A172 (cell line): ENCODE data around the gene CPED1. TPM values are rescaled to one million over a fixed set of nuclear protein-coding genes. Genes with fewer than 3 reads are reported as not detected.
"Not testable (repeated sequence)": the region's sequence is repeated elsewhere in the genome, so short reads cannot be mapped to it uniquely, and the experiment has no call there.

ENCODE experiments used
- DNase-seq: peaks from one replicate; pipeline ENCODE4 v3.0.0-alpha.2; 2015; ENCODE audit warnings: low spot score
- total RNA-seq: library from RNA; depleted of rRNA; stranded (reverse); fragments of >200 nt; shearing (Covaris generic); gene quantifications from 2 replicates; pipeline ENCODE4 v1.2.3, GENCODE V29; 2014

Gene CPED1
- total RNA-seq, 1 experiment from 2014 or later: 18.4 TPM

DNA sequence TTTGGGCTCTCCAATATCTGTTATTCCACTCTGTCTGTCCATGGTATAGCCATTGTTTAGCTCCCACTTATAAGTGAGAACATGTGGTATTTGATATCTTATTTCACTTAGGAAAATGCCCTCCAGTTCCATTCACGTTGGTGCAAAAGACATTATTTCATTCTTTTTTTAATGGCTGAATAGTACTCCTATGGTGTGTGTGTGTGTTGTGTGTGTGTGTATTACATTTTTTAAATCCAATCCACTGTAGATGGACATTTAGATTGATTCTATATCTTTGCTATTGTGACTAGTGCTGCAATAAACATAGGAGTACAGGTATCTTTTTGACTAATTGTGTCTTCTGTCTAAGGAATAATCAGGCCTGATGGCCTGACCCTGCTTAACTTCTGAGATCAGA, 7.4 kb upstream of the CPED1 start:
- no peak for DNase-seq

DNA sequence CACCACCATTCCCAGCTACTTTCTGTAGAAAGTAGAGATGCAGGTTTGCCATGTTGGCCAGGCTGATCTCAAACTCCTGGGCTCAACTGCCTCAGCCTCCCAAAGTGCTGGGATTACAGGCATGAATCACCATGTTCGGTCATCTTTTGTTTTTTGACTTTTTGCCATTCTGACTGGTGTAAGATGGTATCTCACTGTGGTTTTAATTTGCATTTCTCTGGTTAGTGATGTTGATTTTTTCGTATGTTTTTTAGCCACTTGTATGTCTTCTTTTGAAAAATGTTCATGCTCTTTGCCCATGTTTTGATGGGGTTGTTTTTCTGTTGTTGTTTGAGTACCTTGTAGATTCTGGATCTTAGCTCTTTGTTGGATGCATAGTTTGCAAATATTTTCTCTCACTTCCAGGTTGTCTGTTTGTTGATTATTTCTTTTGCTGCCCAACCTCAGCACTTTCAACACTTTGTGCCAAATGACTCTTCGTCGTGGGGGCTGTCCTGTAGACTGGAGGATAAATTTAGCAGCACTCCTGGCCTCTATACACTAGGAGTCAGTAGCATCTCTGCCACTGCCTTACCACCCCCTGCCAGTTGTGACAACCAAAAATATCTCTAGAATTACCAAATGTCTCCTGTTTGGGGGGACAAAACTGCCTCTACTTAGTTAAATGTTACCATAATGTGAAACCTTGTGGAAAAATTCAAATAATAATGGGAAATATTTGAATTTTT, 6.5 kb upstream of the CPED1 start:
- peak; percentile 57 for DNase-seq

DNA sequence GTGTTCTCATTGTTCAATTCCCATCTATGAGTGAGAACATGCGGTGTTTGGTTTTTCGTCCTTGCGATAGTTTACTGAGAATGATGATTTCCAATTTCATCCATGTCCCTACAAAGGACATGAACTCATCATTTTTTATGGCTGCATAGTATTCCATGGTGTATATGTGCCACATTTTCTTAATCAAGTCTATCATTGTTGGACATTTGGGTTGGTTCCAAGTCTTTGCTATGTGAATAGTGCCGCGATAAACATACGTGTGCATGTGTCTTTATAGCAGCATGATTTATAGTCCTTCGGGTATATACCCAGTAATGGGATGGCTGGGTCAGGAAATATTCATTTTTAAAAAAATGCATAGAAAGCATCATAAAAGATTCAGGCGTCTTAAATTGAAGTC, 4.9 kb upstream of the CPED1 start:
- not testable (repeated sequence) for DNase-seq

DNA sequence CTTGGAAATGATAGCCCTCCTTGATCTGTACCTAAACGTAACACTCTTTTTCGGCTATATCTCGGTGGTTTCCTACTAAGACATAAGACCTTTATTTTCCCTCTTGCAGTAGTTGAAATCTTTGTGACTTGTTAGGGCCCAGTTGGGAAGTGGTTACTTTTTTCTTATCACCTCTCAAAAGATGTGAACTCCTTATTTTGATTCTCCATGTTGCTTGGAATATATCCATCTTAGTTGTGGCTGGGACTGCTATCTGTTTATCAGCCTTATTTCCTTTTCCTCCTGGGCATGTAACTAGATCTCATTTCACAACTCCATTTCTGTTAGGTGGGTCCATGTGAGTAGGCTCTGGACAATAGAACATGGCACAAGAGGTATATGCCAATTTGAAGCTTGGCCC, 4.1 kb upstream of the CPED1 start:
- no peak for DNase-seq

DNA sequence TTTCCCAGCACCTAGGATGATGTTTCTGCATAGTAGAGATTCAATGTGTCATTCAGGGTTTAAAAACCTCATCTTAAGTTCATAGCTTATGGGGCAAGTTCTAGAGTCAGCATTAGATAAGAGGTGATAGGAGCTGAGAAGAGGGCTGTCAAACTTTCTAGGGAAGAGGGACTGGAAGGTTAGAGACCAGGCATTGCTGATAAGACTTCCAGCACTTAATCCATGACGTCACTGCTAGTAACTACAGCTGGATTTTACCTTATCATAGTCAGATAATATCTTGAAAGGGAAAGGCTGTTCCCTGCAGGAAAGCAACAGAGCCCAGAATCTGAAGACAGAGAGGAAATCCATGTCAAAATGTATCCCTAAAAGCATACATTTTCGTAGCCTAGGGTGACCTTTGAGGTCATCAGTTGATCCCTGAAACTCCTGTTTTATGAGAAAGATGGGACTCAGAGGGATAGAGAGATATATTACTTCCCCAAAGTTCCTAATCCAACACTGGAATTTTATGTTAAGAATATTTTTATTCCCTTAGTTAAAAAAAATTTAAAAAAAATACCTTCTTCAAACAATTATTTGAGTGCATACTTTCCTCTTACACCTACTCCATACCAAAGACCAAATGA, 3.3 kb upstream of the CPED1 start:
- DNase-seq: no peak

DNA sequence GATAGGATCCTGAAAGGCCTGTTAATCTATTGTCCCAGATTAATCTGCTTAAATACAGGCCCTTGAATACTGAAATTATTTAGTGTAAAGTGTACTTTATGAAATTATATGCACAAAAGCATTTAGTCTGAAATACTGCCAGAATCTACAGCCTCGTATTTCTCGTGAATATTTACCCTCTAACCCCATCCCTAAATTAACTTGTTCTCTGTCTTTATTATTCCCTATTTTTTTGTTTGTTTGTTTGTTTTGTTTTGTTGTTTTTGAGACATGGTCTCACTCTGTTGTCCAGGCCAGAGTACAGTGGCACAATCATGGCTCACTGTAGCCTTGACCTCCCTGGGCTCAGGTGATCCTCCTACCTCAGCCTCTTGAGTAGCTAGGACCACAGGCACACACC, 2.7 kb upstream of the CPED1 start:
- DNase-seq: no peak

DNA sequence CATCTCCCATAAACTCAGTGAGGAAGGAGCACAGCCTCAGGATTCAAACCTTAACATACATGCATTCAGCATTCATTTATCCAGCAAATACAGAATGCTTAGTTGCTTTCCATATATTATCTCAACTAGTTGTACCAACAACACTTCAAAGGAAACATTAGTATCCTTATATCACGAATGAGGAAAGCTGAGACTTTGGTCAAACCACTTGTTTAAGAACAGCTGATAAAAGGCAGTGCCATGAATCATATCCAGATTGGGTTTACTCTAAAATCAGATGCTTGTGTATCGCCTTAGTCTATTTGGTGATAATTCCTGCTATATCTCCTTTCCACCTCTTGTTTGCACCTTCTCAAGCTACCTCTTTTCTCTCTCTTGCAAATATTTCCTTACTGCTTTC, 1.9 kb upstream of the CPED1 start:
- DNase-seq: no peak

DNA sequence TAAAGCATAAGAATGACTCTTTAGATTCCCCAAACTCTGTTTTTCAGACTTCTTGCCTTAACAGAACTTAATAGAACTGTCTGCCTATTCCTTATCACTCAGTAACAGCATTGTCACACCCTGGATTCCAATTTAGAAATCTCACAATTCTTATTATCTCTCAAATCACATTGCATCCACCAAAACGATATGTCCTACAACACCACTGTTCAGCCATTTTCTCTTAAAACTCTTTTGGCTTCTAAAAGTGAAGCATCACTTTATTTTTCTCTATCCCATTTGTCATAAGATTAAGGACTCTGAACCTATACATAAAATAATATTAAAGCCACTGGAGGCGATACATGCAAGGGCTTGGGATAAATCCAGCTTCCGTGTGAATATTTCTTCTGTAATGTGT, 1.2 kb upstream of the CPED1 start:
- DNase-seq: no peak

DNA sequence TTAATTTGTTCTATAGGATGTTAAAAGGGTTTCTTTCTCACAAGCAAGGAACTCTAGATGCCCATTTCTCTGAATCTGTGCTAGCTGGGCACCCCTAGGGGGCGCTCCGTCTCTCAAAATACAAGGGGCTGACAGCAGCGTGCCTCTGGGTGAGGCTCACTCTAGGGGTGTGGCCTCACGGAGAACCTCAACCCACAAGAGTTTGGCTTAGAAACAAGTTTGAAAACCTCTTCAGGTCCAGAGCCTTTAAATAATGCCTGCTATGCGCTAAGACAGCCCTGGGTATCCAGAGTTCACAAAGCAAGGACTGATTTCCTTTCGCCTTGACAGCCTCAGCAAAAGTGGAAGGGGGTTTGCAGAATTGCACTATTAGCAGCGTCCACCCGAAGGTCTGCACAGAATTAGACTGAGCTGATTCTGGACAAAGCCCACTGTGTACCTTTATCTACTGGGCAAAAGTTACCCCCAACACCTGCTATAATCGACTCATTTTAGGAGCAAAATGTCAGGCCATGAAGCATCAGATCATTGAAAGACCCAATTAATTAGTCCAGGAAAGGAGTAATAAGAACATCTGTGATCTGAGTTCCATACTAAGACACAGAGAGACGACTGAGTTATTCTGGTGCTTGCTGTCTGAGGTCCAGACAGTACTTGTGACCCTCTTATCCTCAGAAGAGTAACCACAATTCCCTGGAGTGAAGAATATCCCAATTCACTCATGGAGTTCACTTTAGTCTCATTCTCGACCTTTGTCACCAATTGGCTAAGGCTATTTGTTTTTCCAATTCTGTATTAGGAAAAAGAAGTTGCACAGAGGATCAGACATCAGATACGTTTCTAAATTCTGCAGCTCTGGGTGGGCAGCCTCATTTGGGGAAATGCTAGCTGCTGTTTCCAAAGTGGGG, 574 bp upstream of the CPED1 start:
- peak; percentile 82 for DNase-seq

DNA sequence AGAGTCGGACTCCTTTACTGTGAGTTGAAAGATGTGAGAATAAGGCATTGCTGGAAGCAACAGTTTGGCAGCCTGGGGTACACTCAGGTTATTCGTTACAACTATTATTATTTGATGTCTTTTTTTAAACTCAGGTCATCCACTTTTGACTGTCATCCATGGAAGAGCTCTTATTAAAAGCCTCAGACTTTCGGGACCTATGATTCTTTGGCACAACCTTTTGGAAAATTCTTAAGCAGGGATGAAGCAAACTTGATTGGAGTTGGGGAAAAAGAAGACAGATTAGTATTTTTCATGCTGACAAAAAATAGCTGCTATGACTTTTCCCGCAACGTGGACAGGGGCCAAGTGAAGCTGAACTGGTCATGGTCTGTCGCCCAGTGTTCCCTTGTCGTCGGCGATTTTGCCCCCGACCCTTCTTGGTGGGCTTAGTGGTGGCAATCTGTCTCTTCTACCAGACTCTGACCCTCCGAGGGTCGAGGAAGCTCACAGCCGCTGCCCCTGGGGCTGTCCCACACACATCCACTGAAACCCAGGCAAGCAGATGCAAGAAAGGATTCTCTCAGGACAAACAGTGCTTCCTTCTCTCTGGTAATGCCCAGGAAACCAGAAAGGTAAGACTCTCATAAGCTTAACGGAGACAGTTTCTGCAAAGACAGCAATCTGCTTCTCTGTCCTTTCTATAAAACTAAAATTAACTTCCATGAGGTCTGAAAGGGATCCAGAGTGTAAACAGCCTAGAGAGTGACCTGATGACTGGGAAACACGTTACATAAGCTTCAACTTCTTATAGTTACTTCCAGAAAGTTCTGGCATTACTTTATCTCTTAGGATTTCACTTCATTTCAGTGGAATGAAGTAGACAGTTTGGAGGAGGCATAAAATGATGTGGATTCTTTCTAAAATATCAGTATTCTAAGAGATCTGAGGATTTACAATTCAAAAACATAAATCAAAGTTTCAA, 1.0 kb downstream of the CPED1 start:
- DNase-seq: peak; percentile 20

DNA sequence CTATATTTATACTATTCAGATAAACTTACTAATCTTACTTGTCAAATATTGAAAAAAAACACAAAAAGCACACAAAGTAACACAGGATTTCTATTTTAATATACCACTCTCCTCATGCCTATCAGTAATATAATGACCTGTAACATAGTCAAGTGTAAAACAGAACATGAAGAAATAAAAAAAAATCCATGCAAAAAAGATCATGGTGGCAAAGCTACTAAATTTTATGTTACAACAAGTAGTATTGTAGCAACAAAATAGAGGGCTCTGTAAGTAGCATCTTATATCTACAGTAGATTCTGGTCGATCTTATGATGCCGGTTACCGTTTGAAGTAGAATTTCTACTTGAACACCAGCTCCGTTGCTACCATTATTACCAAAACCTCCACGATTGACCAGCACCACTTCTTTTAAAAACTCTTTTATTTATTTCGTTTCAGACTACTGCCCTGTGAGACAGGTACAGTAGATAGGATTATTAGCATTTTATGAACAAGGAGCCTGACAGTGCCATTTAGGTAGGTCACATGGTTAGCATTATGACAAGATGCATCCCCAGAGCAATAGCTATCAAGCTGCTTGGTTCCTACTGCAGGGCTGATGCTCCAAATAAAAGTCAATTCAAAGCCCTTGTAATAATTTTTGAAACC, 2.1 kb downstream of the CPED1 start:
- DNase-seq: no peak

DNA sequence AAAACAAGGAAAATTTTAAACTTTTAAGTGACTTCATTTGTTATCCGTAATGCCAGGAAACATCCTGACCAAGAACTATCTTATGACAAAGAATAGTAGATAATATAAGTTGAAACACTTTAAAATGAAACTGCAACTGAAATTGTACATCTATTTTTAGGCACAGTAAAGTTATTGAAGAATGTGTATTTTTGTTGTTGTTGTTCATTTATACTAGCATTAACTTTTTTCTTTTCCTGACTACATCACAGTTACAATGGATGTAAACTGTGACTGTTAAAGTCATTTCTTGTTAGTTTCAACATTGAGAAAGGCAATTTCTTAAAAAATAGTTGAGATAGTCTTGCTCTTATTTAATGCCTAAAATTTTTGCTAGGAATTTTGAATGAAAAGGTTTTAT, 2.6 kb downstream of the CPED1 start:
- no peak for DNase-seq

DNA sequence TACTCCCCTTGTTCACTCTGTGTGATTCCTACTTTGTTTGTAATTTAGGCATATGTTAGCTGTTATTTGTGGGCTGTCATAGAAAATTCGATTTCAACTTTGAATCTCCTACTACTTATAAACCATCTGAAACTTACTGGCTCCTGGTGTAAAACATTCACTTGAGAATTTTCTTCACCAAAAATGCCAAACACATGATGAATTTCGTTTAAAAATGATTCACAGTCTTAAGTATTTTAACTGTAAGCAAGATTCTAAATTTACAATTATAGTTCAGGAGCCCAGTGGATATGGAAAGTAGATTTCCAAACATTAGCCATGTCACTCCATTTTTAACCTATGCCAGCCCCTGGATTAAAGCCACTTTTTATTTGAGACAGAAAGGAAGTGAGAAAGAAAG, 3.1 kb downstream of the CPED1 start:
- DNase-seq: peak; percentile 35

DNA sequence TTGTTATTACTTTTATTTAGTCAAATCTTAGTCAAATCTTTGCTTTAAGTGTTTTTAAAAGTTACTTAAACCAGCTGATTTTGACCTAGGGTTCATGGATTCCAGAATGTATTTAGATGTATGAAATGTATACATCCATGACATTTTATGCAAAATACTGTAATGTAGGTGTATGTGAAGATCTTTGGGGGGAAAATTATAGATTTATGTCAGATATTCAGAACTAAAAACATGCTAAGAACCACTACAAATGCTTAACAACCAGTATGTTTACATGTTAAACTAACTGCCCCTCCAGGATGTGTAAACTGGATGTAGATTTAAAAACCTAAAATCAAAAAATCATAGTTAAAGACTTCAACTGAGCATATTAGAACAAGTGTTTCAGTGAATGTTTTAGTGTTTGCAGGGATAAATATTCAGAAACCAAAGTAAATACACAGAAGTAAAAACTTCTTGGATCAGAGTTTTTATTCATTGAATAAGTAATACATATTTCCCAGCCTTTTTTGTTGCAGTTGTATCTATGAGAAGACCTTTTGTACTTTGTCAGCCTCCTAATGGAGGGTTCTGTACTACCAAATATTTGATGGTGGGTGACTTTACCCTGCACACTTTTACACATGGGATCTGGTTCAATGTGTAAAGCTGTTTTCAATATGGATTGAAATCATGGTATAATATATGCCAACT, 3.9 kb downstream of the CPED1 start:
- DNase-seq: no peak

DNA sequence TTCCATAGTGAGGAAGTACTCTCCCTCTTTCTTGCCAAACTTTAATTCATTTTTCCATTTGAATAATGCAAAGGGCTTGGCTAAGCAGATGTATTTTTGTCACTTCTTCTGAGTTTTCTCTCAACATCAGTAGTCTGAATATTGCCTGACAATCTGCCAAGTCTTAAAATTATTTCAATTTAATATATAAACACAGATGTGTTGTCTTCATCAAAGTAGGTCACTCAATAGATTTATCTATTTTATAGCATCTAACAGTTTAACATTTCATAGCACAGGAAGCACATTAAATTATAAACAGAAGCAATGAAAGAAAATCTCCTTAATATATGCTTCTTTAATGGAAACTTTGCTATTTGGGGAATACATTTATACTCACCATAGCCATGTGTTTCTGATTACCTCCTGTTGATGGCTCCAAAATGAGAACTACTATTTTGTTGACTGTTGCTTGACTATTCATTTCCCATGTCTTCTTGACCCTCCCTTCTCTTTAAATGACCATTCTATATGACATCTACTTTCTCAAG, 4.5 kb downstream of the CPED1 start:
- DNase-seq: no peak

DNA sequence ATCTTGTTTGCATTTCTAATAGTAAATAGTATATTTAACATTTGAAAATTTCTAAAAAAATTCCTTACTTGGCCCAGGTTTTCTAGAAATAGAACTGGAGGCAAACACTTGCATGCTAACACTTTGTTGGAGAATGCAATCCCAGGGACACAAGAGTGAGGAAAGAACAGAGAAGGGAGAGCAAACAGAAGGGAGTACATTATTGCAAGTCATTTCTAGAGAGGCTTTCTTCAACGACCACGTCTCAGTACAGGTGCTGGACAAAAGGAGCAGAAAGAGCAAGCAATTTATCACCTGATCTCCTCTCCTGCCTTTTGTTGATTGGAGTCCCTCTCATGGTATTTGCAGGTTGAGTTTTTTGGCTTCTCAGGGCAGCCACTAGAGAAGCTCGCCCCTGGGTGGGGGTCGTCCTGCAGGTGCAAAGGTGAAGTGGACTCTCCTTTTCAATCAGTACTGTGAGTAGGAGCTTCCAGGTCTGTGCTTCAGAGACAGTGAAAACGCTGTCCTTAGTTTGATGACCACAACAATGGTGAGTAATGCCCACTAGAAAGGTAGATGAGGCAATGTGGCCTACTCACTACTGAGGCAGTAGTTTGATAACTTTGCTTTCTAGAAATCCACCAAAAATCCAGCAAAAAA, 5.2 kb downstream of the CPED1 start:
- DNase-seq: no peak

DNA sequence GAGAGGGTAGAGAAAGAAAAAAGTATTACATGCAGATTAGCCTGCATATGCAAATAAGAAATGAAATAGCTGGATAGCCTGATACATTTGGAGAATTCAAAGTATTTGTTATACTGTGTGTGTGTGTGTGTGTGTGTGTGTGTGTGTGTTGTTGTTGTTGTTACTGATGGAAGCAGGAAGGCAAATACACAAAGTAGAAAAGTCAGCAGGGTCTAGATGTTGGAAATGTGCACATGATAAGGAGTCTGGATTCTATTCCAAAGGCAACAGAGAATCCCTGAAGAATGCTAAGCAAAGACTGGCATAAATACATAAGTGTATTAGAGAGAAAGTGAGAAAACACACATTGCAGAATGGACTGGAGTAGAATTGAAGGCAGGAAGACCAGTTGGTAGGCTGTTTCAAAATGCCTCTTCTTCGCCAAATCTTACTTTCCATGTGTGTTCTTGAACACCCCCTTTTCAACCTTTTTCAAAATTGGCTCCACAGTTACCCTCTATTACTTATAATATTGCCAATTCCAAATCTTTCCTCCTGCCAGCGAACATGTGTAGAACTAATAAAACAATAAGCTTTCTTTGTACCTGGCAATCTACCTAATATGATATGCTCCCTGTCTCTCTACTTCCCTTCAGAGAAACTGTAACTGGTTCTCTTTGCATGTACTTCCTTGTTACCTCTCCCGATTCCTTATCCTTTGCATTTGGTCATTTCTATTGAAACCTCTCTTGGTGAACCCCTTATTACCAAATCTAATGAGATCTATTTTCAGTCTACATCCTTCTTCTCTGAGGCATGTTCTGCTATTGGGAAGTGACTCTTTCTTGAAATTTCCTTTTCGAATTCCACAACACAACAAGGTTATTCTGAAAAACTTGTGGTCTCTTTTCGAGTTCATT, 6.2 kb downstream of the CPED1 start:
- no peak for DNase-seq

DNA sequence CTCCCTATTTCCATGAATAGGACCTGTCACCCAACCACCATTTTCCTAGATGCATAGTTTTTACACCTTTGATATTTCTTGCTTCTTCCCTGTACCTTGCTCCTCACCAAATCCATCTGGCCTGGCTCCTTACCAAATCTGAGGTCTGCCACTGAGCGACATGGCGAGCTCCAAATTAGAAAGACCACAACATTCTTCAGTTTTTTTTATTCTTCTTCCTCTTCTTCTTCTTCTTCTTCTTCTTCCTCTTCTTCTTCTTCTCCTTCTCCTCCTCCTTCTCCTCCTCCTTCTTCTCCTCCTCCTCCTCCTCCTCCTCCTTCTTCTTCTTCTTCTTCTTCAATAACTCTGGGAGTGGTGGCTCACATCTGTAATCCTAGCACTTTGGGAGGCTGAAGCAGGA, 7.1 kb downstream of the CPED1 start:
- DNase-seq: no peak
